ENCODE results near the gene NR1H2.

The NR1H2 gene

DNA sequence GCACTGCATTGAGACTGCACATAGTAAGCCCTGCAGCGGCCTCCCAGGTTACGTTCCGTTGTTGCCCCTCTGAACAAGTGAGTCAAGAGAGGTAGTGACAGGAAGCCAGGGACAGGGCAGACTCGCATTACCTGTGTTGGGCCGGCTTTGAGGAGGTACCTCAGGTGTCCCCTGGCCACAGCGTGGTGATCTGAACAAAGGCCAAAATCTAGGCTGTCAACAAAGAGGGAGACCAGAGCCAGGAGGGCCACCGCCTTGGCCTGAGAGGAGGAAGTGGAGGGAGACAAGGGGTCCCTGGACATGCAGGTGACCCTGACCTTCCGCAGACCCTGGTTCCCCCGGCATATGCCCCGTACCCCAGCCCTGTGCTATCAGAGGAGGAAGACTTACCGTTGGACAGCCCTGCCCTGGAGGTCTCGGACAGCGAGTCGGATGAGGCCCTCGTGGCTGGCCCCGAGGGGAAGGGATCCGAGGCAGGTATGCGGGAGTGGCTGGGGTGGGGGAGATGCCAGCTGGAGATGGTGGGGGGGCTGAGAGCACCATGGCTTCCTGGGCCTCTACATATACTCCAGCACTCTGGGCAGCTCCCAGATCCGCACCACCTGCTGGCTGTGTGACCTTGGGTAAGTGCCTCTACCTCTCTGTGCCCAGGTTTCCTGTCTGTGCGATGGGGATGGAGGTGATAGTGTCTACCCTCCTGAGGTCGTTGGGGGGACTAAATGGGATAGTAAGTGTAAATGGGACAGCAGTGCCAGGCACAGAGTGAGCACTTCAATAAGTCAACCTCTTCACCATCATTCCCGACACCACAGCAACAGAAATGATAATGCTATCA, 47.2 kb downstream of the NR1H2 start:
- DNase-seq (ENCODE audit: low spot score), result no peak

DNA sequence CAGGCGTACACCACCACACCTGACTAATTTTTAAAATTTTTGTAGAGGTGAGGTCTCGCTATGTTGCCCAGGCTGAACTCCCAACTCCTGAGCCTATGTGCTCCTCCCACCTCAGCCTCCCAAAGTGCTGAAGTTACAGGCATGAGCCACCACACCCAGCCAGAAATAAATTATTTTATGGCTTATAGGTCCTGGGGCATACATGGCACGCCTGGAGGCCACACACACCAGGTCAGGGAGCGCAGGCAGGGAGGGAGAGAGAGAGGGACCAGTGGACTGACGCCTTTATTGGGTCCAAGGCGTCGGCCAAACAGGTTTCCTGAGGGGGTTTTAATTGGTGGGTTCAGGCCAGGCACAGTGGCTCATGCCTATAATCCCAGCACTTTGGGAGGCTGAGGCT, 49.3 kb downstream of the NR1H2 start:
- DNase-seq (ENCODE audit: low spot score), result no peak

GRCh38 chr19:50427318-50427925, 51.2 kb downstream of the NR1H2 start:
- DNase-seq (ENCODE audit: low spot score), result no peak

GRCh38 chr19:50427997-50428425, 51.8 kb downstream of the NR1H2 start:
- DNase-seq (ENCODE audit: low spot score), result peak; percentile 76

DNA sequence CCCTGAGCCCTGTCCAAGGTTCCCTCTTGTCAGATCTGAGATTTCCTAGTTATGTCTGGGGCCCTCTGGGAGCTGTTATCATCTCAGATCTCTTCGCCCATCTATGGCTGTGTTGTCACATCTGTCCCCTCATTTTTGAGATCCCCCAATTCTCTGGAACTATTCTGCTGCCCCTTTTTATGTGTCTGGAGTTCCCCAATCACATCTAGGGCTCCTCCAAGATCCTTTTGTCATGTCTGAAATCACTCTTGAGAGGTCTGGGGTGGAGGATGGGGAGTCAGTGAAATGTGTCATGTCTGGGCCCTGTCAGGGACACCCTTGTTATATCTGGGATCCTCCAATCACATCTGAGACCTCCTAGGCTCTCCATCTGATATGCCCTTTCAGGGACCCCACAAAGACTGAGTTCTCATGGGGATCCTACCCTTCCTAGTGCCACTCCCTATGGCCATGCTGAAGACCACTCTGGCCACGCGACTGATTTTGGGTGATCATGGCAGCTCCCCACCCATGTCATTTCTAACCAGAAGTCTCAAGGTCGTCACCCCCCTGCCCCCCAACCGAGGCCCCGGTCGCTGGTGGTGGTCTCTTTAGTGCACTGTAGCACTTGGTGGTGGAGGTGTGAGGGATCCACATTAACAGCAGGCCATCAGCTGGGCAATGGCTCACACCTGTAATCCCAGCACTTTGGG, 52.7 kb downstream of the NR1H2 start:
- DNase-seq (ENCODE audit: low spot score), result no peak

DNA sequence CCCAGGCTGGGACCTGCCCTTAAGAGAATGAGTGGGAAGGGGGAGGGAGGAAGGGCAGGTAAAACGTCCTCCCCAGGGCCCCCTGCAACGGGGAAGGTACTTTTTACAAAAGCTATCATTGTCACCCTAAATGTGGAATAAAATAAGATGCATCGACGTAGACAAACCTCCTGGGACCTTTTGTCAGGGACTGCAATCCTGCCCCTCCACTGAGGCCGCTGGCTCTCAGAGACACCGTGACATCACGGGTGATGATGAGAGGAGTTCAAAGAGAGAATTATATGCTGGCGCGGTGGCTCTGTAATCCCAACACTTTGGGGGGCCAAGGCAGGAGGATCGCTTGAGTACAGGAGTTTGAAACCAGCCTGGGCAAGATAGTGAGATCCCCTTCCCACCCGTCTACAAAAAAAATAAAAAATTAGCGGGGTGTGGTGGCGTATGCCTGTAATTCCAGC, 54.7 kb downstream of the NR1H2 start:
- DNase-seq (ENCODE audit: low spot score), result no peak

GRCh38 chr19:50431343-50432220, 55.3 kb downstream of the NR1H2 start:
- peak; percentile 70 for DNase-seq (ENCODE audit: low spot score)

GRCh38 chr19:50432221-50433028, 56.2 kb downstream of the NR1H2 start, which contains the start of gene MYBPC2:
Gene MYBPC2 (plus strand): TSS chr19:50432892. CDS start chr19:50432954, 62 bp downstream.
- no peak for DNase-seq (ENCODE audit: low spot score)

All from putamen (tissue), 1 donor.